Stimulated activated CD4-positive, alpha-beta T cell treated with anti-CD3 and anti-CD28 coated beads, Interleukin-12 subunit alpha, Interleukin-12 subunit beta, amount 100 ng/mL, for 24 hours (primary cell): ENCODE data around the gene GPR161.

Experiments used
- DNase-seq, 2 experiments: peaks; one replicate each; pipeline ENCODE4 v3.0.0-alpha.2; 2020; ENCODE audit warnings: low read depth in 2 of 2

Gene GPR161

DNA sequence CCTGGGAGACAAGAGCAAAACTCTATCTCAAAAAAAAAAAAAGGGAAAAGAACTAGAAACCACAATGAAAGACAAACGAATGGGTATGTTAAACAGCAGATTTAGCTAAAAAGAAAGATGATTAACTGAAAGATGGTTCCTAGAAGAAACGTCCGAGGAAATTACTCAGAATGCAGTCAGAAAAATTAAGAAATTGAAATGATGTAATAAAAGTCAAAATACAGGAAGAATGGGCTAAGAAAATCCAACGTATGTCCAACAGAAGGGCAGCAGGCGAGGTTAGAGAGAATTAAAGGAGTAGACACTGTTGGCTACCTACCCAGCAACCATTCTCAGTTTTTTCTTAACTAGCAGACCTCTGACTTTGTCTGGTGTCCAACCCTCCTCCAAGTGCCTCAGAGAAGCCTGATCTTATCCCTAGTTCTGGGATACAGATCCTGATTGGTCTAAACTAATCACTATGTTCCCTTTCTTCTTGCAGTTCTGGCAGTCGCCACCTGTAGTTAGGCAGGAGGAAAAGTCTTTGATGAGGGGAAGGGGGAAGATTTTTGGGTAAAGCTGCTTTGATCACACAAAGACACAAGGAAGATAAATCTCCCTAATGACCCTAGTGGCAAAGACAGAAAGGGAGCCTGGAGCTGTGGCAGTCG lies 25.7 kb downstream of the GPR161 start:
- no peak for DNase-seq

DNA sequence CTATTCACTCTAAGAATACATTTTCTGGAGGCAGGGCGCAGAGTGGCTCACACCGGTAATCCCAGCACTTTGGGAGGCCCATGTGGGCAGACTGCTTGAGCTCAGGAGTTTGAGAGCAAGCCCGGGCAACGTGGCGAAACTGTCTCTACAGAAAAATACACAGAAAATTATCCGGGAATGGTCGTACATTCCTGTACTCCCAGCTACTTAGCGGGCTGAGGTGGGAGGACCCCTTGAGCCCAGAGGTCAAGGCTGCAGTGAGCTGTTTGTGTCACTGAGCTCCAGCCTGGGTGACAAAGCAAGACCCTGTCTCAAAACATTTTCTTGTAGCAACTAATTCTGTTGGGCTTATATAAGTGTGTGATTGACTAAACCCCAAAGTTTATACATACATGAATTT lies 30.5 kb downstream of the GPR161 start:
- DNase-seq = no peak

DNA sequence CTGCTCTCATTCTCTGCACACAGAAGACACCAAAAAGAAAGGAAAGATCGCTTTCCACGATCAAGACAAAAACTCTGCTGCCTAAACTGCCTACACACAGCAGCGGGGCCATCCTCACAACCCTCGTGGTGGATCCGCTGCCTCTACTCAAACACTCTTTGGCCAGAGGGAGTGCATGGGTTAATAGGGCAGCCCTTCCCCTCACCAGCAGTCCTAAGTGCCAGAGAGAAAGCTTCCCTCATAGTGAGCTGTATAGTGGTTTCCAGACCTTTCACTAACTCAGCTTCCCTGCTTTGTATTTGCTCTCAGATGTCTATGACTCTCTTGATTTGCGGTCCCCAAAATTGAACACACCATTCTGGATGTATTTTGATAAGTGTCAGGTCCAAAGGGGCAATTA lies 30.9 kb downstream of the GPR161 start:
- no peak for DNase-seq

DNA sequence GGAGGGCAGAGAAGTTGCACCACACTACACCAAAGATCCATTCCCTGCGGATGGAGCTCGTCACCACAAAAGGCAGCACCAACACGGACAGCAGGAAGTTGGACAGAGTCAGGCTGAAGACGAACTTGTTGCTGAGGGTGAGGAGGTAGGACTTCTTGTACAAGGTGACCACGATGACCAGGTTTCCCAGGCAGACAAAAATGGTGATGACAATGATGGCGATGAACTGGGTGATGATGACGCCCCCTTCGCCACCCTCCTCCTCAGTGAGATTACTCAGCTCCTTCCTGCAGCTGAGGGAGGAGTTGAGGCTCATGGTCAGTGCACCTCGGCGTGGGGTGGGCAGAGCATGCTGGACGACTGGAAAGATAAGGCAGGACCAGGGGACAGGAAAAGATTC lies 32.2 kb downstream of the GPR161 start:
- DNase-seq = no peak

DNA sequence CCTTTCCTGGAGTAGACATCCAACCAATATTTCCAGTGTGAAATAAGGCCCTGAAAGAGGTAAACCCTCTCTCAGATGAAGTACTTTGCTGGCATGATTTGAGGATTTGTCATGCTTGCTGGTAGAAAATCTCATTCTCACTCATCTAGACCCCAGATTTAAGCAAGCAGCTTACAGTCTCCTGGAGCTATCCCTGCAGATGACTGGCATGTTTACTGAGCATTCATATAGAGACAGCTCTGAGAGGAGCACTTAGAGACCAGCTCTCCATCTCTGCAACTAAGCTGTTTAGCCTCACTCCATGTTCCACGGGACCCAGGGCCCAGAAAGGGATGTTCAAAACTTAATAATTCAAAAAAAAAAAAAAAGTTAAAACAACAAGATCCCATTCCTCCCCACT lies 34.2 kb downstream of the GPR161 start:
- DNase-seq = no peak

DNA sequence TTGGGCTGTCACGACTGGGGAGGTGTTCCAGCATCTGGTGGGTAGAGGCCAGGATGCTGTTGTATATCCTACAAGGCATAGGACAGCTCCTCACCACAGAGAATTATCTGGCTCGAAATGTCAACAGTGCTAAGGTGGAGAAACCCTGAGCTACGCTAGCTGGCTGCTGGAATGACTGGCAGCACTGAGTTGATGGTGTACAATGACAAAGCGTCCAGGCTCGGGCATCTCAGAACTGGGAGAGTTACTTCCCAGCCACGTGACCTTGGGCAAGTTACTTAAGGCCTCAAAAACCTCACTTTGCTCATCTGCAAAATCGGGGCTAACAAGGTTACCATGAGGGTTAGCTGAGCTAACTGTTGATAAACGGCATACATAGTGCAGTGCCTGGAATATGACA lies 35.4 kb downstream of the GPR161 start:
- DNase-seq = no peak

DNA sequence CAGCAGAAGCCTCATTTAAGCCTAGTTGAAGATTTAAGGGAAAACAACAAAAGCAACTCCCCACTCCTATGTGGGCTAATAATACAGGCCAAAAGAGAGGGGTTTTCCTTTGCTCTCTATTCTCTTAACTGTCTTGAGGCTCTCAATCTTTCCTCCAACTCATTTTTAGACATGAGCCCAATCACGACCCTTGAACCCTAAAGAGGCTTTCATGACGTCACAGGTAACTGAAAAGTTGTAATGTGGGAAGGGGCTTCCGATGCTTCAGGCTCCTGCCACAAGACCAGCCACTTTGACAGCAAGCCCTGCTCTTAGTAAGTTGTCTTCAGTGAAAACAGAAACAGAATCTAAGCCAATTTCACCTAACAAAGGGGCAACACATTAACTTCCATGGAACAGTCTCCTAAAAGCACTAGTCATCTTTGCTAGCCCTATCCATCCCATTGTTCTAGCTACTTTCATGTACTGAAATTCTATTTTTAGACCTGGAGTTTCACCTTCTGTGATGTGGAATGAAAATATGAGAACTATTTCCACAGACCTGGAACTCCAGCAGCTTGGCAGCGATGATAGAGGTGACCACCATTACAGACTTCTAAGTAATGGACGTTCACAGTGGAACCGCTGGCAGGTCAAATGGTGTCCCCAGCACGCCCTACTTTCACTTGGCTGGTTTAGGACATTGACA lies 36.3 kb downstream of the GPR161 start:
- no peak for DNase-seq

DNA sequence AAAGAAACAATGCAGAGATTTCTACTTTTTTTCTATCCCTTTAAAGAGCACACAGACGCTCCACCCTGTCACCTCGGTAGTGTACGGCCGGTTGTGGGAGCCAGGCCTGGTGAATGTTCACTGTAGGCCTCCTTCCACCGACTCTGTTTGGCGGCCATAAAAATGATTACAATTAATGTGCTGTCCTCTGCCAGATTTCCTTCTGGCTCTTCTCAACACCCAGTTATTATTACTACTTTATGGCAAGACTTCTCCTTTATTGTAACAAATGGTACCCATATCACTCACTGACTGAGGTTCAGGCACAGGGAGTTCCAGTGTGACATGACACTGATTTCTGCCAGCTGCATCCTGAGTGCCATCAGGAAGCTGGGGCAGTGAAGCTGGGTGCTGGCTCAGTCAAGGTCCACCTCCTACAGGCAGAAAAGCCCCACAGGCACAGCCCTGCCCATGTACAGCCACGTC lies 37.4 kb downstream of the GPR161 start:
- no peak for DNase-seq

DNA sequence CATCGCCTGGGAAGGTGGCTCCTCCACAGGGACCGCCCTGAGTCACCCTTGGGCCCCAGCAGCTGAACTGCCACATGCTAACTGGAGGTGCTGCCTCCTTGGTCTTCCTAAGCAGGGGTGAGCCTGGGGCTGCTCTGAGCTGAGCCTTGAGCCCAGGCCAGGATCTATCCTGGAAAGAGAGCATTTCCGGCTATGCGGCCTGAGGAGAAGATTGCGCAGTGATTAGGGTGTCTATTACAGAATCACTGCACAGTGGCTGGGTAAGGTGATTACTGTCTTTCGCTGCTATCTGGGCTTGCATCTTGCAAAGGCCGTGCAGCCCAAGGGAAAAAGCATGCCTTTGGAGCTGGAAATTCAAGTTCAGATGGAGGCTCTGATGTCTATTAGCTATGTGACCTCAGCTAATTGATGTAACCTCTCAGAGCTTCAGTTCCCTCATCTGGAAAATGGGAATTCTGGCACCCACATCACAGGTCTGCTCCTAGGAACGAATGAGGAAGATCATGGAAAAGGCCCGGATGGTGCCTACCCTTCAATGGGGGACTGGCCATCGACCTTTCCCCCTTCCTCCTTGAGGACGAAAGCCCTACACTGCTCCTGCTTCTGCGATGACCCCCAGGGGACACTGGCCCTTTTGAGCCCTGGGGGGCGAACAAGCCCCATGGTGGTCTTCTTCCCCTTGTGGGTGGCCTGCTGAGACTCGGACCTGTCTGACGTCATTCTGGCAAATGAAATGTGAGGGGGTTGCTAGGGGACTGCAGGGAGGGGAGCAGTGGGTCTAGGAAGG lies 38.0 kb downstream of the GPR161 start:
- DNase-seq = no peak

DNA sequence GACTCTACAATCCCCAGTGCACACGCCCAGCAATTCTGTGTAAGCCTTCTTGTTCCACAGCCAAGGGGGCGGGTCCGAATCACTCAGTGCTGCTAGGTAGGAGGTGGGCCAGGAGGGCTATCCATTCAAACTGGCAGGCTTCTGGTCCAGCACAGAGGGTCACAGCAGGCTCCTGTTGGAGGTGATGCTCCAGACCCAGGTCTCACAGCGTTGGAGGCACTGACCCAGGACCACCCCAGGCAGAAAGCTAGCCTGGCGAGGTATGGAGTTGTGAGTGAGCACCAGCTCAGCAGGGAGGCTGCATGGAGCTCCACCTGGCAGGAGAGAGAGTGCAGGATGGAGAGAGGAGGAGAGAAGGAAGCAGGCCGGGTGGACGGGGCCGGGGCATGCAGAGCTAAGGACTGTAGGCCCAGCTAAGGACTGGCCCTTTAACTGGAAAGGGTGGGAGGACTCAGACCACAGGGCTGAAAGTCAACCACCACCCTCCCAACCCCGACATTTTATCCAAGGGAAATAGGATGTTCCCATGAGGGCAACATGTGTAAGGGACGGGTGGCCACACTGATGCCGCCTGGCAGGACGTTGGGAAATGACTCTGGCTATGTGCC lies 38.7 kb downstream of the GPR161 start:
- DNase-seq = no peak

DNA sequence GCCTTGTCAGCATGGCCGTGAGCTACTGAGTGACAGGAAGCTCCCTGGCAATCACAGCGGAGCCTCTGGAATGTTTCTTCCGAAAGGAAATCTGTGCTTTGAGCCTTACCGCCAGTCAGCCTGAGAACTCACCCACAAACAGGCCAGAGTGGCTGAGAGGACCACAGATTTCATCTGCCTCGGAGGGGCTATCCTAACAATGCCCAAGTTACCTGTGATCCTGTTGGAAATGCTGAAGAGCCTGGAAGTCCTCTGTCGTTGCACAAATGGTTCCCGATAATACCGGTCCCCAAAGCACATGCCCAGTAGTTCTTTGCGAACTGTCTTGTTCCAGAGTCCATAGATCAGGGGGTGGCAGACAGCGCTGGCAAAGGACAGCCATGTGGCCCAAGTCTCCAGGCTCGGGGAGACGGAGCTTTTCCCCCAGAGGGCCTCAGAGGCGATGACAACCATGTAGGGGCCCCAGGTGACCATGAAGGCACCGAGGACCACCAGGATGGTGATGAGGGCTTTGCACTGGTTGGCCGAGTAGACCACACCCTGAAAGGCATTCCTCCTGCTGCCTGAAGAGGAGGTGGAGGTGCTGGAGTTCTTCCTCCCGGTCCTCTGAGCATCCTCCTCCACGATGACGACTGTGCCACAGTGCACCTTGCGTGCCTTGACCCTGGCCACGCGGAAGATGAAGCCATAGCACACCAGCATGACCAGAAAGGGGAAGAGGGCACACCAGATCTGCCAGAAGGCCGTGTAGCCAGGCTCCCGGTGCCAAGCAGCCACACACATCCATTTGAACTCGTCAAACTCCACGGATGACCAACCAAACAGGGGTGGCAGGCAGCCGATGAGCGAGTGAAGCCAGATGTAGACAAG lies 40.2 kb downstream of the GPR161 start:
- DNase-seq = no peak

DNA sequence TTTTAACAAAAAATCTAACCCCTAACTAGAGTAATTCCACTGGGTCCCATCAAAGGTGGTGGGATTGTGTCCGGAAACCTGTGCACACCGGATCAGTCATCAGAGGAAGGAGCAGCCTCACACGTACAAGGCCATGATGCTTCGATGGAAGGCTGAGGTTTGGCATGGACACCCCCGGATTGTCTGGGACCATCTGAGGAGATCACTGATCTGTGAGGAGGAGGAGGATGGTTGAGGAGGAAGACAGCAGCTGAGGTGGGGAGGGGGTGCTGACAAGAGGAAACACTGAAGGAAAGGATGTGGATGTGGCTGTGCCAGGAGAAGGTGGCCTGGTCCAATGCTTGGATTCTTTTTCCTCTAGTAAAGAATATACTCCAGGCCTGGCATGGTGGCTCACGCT lies 41.3 kb downstream of the GPR161 start:
- DNase-seq = no peak

DNA sequence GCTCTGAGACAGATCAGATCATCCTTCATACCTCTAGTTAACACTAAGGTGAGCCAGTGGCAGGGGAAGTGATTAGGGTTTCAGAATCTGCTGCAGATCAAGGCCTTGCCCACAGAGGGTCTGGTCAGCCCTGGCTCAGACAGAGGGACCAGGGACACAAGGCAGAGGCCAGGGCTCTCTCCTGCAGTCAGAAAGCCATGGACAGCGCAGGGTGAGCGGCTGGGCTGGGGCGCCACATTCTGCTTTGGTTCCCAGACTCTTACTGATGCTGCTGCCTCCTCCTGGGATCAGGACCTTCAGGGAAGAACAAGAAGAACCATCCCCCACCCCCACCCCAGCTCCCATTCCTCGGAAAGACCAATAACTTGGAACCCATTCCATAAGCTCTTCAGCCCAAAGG lies 43.1 kb downstream of the GPR161 start:
- no peak for DNase-seq

DNA sequence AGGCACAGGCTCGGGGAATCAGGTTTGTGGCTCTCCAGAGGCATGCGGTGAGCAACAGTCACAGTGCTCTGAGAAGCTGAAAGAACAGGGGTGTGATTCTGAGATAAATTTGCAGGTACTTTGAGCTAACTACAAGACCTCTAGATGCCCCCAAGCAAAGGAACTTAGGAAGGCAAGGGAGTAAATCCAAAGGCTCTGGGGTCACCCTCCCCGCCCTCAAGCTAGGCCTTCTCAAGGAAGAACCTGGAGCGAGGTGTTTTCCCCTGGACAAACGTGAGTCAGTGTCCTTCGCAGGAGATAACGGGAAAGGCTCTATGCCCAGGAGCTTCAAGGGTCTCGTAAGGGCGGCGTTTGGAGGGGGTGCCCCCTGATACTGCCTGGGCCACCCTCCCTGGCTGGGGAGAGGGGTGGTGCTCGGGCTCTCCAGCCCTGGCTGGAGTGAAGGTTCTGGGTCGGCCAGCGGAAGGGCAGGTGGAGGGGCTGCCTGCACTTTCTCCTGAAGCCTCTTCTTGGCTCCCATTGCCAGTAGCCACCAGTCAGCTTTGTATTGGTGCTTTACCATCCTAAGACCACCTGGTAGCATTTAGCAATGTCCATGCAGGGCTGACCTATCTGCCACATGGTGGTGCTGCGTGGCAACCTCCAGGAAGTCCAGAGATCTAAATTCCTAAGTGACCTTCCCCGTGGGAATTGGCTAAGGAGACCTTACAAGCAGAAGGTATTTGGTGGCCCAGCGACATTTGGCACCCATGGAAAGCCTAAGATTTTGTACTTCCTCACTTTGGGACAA lies 44.0 kb downstream of the GPR161 start:
- no peak for DNase-seq

DNA sequence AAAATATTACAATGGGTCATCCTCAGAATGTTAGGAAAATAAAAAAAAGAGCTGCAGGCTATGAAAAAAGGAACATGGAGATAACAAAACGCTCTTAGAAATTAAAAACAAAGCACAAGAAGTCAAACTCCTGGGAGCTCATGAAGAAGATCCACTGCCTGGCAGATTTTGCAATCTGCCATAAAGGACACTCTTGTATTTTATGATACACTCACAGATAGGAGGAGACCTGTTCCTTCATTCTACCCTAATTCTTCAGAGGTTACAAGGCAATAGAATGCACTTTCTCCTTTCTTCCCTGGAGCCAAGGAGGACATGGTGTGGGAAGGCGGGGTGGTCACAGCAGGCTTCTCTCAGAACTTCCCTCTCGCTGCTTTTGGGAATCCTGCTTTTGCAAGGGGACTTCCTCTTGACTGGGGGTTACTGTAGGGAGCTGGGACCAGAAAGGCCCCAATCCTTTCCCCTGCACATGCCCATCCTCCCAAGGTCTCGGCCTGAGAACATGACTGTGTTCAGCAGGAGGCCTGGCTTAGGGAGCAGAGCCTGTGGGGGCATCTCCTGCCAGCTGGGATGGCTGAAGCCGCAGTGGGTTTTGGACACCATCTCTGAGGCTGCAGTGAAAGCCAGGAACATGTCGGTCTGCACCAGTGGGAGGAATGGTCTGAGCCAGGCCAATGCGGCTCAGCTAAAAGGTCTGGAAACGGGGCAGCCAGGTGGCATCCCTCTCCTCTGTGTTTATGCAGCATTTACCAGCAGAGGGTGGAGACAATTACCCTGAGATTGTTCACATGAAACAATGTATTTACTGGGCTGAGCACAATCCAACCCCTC lies 44.8 kb downstream of the GPR161 start:
- no peak for DNase-seq

DNA sequence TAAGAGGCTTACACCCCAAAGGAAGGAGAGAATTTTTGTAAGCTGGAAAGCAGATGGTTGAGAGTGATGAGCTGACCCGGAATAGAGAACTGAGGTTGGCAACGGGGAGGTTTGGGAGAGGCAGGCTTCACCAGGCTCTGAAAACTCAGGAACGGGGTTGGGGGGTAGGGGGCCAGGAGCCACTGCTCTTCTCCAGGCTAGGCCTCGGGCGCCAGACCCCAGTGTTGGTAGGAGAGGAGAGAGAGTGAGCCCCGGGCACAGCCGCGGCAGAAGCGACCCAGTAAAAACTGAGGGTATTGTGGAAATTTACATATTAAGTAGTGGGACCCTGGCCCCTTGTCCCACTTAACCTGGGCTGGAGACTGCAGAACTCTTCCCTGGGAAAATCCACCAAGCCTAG lies 45.7 kb downstream of the GPR161 start:
- DNase-seq = no peak

DNA sequence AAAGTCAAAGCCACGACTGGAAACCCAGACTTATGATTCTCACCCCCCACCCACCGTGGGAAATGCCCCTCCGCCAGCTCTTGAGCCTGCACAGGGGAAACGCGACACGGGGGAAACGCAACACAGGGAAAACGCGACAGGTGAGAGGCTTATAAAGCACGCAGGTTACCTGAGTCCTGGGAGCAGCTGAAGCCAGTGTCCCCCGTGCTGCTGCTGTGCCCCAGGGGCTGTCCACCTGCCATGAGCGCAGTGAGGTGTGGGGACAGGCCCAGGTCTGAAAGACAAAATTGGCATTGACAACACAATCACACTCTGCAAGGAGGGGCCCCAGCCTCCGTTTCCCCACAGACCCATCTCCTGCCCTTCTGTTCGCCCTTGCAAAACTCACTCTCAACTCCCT lies 46.3 kb downstream of the GPR161 start:
- no peak for DNase-seq

DNA sequence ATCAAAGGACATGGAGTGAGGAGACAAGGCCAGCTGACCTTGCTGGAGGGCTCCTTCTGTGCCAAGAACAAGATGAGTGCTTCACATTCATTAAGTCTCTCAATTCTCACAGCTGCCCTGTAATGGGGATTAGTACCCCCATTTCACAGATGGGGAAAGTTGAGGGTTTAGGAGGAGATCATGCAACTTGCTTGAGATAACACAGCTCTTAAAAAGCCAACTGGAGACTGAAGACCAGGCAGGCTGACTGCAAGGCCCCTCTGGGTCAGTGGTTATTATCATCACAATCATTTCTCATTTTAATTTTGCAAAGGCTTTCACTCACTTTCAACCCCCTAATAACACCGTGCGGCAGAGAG lies 46.8 kb downstream of the GPR161 start:
- no peak for DNase-seq

DNA sequence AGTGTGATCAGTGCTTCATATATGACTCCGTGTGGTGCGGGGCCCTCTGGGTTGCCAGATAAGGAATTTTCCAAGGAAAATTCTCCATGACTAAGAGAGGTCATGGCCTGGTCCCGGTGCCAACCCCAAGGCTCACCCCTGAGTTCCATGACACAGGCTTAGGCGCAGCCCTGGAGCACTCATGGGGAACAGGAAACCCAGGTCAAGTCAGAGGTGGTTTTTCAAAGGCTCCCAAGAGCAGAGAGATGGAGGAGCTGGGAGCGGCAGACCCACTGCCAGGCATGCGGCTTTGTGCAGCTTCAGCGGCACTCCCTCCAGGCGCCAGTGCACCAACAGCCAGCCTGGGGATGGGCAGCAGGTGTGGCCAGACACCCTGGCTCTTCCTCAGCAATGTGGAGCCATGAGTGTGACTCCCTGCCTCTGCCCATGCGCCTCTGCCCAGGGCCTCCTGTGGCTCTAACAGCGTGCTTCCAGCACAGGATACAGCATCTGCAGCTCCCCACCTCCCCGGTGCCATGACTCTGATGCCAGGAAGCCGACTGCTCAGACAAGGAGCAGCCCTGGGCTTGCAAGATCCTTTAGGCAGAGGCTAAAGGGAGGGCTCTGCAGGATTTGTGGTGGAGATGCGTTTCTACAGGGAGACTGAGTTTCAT lies 47.3 kb downstream of the GPR161 start:
- DNase-seq = no peak
